GM19238 (cell line): ENCODE measurements around the gene LILRB5.
"Not testable (repeated sequence)": the region's sequence is repeated elsewhere in the genome, so short reads cannot be mapped to it uniquely, and the experiment has no call there.

ENCODE experiments used
- DNase-seq: peaks from one replicate; pipeline ENCODE4 v3.0.0; 2011; ENCODE audit warnings: low spot score; ENCODE audit not compliant: insufficient read length

Gene LILRB5

DNA sequence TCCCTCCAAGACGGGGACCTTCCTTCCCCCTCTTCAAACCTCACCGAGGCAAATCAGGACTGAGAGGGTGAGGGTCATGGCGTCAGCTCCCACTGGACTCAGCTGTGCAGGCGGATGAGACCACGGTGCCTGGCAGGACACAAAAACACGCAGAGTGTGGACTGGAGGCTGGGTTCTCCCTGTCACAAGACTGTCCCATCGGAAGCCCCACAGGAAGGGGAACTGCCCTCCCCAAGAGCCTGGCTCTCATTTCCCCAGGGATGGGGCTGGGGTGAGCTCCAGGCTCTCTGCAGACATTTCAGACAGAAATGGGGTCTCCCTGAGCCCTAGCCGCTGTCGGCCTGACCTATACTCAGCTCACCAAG, at the start of gene LILRB5:
Gene LILRB5 (minus strand): TSS at position 158 of the 365 bp plus-strand sequence. CDS start 80 bp downstream, at position 78.
- DNase-seq: no peak

GRCh38 chr19:54305141-54305540, 48.1 kb upstream of the LILRB5 start:
- DNase-seq: no peak

DNA sequence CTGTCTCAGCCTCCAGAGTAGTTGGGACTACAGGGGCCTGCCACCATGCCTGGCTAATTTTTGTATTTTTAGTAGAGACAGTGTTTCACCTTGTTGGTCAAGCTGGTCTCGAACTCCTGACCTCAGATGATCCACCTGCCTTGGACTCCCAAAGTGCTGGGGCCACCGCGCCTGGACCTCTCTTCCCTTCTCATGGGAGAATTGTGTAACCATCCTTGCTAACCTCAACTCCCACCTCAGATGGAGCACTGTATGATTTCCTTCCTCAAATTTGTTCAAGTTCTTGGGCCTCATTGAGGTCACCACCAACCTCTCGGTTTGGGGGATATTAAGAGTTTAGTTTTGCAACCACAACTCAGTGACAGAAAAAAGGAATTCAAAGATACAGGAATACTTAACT, 45.2 kb upstream of the LILRB5 start:
- DNase-seq: no peak

DNA sequence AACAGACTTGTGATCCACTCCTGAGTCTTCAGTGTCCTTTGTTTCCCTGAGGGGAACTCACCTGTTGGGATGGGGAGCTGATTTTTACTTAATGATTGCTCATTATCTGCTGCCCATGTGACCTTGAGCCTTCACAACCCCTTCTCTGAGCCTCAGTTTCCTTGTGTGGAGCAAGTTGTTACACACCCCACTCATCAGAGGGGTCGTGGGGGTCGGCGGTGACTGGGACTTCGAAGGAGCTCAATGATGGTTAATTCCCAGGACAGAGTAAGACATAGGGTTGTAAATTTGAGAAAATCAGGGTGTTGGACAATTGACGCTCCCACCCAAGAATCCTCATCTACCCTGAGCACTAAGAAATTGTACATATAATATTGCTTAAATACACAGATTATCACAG, 42.4 kb upstream of the LILRB5 start:
- no peak for DNase-seq

DNA sequence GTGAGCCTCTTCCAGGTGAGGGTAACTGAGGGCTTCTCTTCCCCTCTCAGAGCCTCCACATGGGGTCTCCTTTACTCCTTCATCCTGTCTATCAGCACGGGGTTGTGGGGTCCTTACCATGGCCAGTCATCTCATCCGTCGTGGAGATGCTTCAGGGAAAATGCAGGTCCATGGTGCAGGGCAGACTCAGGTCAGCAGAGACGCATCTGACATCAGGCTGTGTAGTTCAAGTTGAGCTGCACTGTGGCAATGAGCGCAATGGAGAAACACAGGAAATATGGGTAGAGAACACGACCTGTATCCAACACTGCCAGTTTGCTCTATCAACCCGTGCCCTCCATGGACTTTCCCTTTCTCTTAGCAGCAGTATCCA, 42.0 kb upstream of the LILRB5 start:
- no peak for DNase-seq

DNA sequence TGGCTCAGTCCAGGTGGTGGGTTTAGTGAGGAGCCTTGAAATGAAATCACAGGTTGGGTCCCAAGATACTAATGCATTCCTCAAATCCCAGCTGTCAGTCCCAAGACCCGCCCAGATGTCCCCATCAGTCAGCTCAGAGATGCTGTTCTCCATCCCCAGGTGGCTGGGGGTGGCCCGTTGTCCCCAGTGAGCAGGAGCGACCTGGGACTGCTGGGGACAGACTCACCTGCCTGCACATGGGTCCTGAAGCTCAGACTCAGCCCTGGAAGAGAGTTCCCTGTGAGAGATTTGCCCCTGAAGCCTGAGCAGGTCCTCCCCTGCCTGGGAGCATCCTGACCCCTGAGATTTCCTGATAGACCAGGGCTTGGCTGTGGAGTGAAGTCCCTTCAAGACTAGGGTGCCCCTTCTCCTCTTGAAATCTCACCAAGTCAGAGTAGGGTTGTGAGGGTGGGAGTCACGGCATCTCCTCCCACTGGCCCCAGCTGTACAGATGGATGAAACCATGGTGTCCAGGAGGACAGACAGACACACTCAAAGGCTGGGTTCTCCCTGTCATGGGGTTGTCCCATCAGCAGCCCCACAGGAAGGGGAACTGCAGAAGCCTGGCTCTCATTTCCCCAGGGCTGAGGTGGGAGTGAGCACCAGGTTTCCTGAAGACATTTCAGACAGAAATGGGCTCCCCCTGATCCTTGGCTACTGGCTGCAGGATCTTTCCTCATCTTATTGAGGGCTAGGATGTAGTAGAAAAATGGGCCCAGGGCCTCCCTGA, 41.5 kb upstream of the LILRB5 start:
- no peak for DNase-seq

DNA sequence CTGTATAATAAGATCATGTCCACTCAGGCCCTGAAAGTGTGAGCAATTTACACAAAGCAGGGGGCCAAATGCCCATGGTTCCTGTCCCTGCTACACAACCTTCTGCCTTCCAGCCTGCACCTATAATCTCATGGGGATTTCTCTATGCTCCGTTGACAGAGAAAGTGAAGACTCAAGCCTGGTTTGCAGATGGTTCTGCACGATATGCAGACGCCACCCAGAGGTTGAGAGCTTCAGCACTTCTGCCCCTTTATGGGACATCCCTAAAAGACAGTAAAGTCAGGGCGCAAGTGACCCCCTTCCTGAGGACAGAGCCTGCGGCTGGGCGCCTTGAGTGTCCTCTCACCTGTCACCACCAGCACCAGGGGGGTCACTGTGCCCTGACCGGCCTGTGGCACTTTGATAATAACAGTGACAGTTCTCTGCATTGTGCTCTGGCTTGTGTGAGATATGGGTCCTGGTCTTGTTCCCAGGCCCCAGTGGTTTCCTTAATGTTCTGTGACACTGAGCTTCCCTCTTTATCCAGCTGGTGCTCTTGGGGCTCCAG, 40.8 kb upstream of the LILRB5 start:
- DNase-seq: no peak

GRCh38 chr19:54294539-54294938, 37.5 kb upstream of the LILRB5 start:
- no peak for DNase-seq

- DNase-seq: not testable (repeated sequence)
Observed at GRCh38 chr19:54289160-54289559, 32.1 kb upstream of the LILRB5 start.

DNA sequence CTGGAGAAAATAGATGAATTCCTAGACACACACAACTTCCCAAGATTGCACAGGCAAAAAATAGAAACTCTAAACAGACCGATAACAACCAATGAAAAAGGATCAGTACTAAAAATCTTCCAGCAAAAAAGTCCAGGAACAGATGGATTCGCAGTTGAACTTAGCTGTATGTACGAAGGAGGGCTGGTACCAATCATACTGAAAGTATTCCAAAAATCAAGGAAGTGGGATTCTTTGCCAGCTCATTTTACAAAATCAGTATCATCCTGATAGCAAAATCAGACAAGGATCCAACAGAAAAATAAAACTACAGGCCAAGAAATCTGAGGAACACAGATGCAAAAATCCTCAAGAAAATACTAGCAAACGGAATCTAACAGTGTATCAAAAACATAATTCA, 30.4 kb upstream of the LILRB5 start:
- DNase-seq: no peak

- DNase-seq: not testable (repeated sequence)
Observed at GRCh38 chr19:54286283-54286682, 29.2 kb upstream of the LILRB5 start.

DNA sequence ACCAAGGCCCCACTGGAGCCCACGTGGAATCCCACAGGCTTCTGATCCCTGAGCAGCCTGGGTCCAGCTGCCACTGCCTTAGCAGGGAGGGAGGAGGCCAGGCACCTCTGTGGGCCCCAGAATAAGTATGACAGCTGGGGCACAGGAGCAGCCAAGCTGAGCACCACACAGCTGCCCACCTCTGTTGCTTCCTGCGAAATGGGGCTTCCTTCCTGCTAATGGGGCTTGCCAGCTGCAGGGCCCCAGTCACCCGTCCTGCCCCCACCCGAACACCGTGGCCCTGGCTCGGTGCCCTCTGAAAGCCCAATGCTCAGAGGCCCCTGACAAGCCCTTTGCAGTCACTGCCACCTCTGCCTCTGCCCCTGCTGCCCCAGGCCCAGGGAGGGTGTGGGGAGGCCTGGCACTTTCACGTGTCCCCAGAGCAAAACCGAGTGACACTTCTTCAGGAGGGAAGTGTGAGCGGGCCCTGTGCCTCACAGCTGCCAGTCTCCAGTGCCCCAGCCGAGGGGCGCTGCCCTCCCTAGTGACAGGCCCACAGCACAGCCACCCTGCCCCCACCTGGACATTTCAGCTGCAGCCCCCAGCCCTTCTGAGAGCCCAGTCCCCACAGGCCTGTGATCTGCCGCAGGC, 28.5 kb upstream of the LILRB5 start:
- not testable (repeated sequence) for DNase-seq

DNA sequence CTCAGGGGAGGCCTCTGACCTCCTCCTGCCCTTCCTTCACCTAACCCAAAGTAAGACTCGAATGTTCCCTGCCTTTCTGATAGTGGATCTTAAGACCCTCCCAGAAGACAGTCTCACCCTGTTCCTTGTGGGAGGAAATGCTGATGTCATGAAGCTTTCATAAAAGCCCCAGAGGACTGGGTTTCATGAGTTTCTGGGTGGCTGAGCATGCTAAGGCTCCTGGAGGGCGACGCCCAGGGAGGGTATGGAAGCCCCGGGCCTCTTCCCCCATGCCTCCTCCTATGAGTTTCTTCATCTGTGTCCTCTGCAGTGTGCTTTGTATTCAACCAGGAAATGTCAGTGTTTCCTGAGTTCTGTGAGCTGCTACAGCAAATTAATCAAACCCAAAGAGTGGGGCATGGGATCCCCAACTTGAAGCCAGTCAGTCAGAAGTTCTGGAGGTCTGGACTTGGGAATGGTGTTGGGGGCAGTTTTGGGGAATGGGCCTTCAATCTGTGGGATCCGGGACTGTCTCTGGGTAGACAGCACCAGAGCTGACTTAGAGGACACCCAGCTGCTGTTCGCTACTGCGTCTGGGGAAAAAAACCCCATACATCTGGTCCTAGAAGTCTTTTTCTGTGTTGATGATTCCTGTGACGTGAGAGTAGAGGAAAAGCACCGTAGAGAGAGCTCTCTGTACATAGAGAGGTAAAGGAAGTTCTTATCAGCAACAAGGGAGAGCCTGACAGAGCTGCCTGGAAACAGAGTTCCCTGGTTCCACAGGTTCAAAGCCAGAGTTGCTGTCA, 25.8 kb upstream of the LILRB5 start:
- no peak for DNase-seq

DNA sequence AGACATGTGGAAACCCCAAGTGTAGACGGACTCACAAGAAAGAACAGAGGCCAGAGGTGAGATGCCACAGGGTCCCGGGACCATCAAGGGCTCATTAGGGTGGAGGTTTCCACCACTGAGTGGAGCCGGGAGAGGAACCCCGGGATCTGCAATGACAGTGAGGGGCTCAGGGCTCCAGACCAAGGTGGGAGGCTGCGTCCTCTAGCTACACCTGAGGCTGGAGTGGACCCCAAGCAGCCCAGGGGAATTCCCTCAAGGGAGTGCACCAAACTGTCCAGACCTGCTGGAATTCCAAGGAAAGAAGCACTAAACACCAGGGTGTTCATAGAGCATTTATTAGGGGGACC, 24.6 kb upstream of the LILRB5 start:
- not testable (repeated sequence) for DNase-seq

- no peak for DNase-seq
Observed at GRCh38 chr19:54281007-54281728, 24.1 kb upstream of the LILRB5 start, which contains the start of gene LILRB2. LILRB2 (minus strand) TSS chr19:54281110; CDS start chr19:54280496, 614 bp downstream.

GRCh38 chr19:54280441-54280840, 23.4 kb upstream of the LILRB5 start:
- not testable (repeated sequence) for DNase-seq

DNA sequence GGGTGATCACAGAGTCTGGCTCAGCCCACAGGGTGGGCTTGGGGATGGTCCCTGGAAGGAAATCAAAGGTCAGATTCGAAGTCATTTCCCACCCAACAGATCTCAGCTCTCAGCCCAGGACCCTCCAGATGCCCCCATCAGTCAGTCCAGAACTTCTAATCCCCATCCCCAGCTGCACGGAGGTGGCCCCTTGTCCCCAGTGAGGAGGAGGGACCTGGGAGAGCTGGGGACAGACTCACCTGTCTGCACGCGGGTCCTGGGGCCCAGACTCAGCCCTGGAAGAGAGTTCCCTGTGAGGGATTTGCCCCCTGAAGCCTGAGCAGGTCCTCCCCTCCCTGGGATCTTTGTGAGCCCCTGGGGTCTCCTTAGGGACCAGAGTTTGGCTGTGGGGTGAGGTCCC, 23.0 kb upstream of the LILRB5 start:
- not testable (repeated sequence) for DNase-seq

DNA sequence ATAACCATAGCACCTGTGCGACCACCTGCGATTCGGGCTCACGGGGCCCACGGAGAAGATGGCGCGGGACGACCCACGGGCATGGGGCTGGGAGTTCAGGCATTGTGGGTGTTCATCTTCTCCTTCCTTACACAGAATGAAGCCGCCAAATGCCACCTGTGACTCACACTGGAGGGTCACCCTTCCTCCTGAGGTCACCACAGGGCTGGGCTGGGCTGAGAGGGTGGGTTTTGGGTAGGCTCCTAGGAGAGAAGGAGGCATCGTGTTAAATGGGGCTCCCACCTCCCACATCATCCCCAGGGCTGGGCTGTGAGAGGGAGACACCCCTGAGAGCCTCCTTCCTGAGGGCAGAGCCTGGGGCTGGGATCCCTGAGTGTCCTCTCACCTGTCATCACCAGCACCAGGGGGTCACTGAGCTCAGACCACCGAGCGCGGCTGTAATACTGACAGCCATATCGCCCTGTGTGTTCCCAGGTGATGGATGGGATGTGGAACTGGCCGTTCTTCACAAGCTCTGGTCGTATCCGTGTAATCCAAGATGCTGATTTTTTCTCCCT, 22.4 kb upstream of the LILRB5 start:
- DNase-seq: no peak

DNA sequence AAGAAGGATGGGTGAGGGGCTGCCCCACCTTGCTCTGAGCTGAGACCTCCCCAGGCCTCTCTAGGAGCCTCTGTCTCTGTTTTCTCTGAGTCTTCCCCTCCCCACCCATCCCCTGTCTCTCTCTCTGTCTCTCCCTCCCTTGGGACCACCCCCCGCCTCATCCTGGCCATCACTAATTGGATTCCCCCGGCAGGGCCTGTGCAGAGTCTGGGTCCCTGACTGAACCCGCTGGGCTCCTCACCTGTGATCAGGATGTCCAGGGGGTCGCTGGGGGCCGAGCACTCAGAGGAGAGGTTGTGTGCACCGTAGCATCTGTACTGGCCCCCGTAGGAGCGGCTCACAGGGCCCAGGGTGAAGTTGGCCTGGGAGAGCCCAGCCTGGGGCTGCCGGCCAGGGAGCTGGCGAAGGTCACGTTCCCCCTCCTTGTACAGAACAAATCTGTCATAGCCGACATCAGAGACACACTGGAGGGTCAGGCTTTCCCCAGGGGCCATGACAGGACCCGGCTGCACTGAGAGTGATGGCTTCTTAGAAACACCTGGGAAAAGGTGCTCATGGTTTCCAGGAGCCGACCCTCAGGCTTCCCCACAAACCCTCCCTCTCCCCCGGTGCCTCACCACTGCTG, 21.6 kb upstream of the LILRB5 start:
- not testable (repeated sequence) for DNase-seq

GRCh38 chr19:54278056-54278455, 21.0 kb upstream of the LILRB5 start:
- not testable (repeated sequence) for DNase-seq
